ENCODE data around the gene AKAP13. TPM values are rescaled to one million over a fixed set of nuclear protein-coding genes. Genes with fewer than 3 reads are reported as not detected.

AKAP13 gene
- total RNA-seq, 1 experiment from 2014 or later: 49.6 TPM

- no peaks in the 10 kb centered on the region for H3K9me3 Mint-ChIP-seq (ENCODE audit: unreplicated experiment)
- H3K4me3 Mint-ChIP-seq (ENCODE audit: unreplicated experiment): no peak overlapping the region
- Histone ChIP-seq H3K27me3 (replicated peaks; ENCODE audit: control insufficient read depth, insufficient read depth, low read length) (no peaks in the 10 kb centered on the region), H3K4me3 (ENCODE audit: low read depth, low read length) (no peak overlapping the region), H3K36me3 (ENCODE audit: control insufficient read depth, insufficient read depth, low read length) (no peaks in the 10 kb centered on the region), H3K4me1 (peaks cover 11% of the 10 kb centered on the region), H3K9me3 (no peaks in the 10 kb centered on the region)
- no peak for DNase-seq
- ChIA-PET CTCF (no interaction called here), POLR2A (no interaction called here)
- no peak overlapping the region for H3K27ac Mint-ChIP-seq (ENCODE audit: unreplicated experiment)
- BruUV-seq (replicated peaks): no TSS peak
- H3K4me1 Mint-ChIP-seq (ENCODE audit: low read depth, unreplicated experiment): peaks cover 10% of the 10 kb centered on the region
- H3K36me3 Mint-ChIP-seq (ENCODE audit: insufficient read depth, unreplicated experiment): peaks cover 10% of the 10 kb centered on the region
- no peaks in the 10 kb centered on the region for H3K27me3 Mint-ChIP-seq (ENCODE audit: insufficient read depth, unreplicated experiment)
- no peak for TF ChIP-seq CTCF (IDR thresholded peaks at IDR 0.05; ENCODE audit: insufficient read depth in 1 of 2, low read depth in 1 of 2, low read length in 1 of 2, severe bottlenecking in 1 of 2, unreplicated experiment in 1 of 2)
- intact Hi-C loops (cut with micrococcal nuclease; ENCODE audit: unreplicated experiment): no loop called here
Measured at GRCh38 chr15:85614059-85614458, 233.7 kb downstream of the AKAP13 start.

GRCh38 chr15:85615930-85616329 is 235.5 kb downstream of the AKAP13 start:
- intact Hi-C loops (cut with micrococcal nuclease; ENCODE audit: unreplicated experiment): loop anchor here (1.0 kb wide), 2 partner anchors 92 to 130 kb away; no protein-coding TSS in a partner anchor
- no peaks in the 10 kb centered on the region for H3K27me3 Mint-ChIP-seq (ENCODE audit: insufficient read depth, unreplicated experiment)
- no TSS peak for BruUV-seq (replicated peaks)
- Histone ChIP-seq H3K9me3 (no peaks in the 10 kb centered on the region), H3K4me3 (ENCODE audit: low read depth, low read length) (no peak overlapping the region), H3K4me1 (peaks cover 8% of the 10 kb centered on the region), H3K36me3 (ENCODE audit: control insufficient read depth, insufficient read depth, low read length) (no peaks in the 10 kb centered on the region), H3K27me3 (replicated peaks; ENCODE audit: control insufficient read depth, insufficient read depth, low read length) (no peaks in the 10 kb centered on the region)
- peak in 1 of 2 experiments; percentile 57 for DNase-seq
- no peak overlapping the region for H3K4me3 Mint-ChIP-seq (ENCODE audit: unreplicated experiment)
- ChIA-PET POLR2A (no interaction called here), CTCF (no interaction called here)
- no peak overlapping the region for H3K27ac Mint-ChIP-seq (ENCODE audit: unreplicated experiment)
- peaks cover 9% of the 10 kb centered on the region for H3K36me3 Mint-ChIP-seq (ENCODE audit: insufficient read depth, unreplicated experiment)
- H3K4me1 Mint-ChIP-seq (ENCODE audit: low read depth, unreplicated experiment): peaks cover 10% of the 10 kb centered on the region
- TF ChIP-seq CTCF (IDR thresholded peaks at IDR 0.05; ENCODE audit: insufficient read depth in 1 of 2, low read depth in 1 of 2, low read length in 1 of 2, severe bottlenecking in 1 of 2, unreplicated experiment in 1 of 2): peak; percentile 57 to 72
- no peaks in the 10 kb centered on the region for H3K9me3 Mint-ChIP-seq (ENCODE audit: unreplicated experiment)

GRCh38 chr15:85616549-85617110 is 236.2 kb downstream of the AKAP13 start:
- no peaks in the 10 kb centered on the region for H3K36me3 ChIP-seq (ENCODE audit: control insufficient read depth, insufficient read depth, low read length)
- no peaks in the 10 kb centered on the region for H3K27me3 ChIP-seq (replicated peaks; ENCODE audit: control insufficient read depth, insufficient read depth, low read length)
- intact Hi-C loops (cut with micrococcal nuclease; ENCODE audit: unreplicated experiment): loop anchor here (1.0 kb wide), 1 partner anchor 92 kb away; no protein-coding TSS in a partner anchor
- no peak for DNase-seq
- H3K4me3 Mint-ChIP-seq (ENCODE audit: unreplicated experiment): no peak overlapping the region
- TF ChIP-seq CTCF (IDR thresholded peaks at IDR 0.05; ENCODE audit: insufficient read depth in 1 of 2, low read depth in 1 of 2, low read length in 1 of 2, severe bottlenecking in 1 of 2, unreplicated experiment in 1 of 2): no peak
- peaks cover 2% of the 10 kb centered on the region for H3K36me3 Mint-ChIP-seq (ENCODE audit: insufficient read depth, unreplicated experiment)
- ChIA-PET CTCF (no interaction called here), POLR2A (no interaction called here)
- H3K27me3 Mint-ChIP-seq (ENCODE audit: insufficient read depth, unreplicated experiment): no peaks in the 10 kb centered on the region
- H3K27ac Mint-ChIP-seq (ENCODE audit: unreplicated experiment): no peak overlapping the region
- no peak overlapping the region for H3K4me3 ChIP-seq (ENCODE audit: low read depth, low read length)
- peaks cover 8% of the 10 kb centered on the region for H3K4me1 ChIP-seq
- no TSS peak for BruUV-seq (replicated peaks)
- no peaks in the 10 kb centered on the region for H3K9me3 ChIP-seq
- H3K9me3 Mint-ChIP-seq (ENCODE audit: unreplicated experiment): no peaks in the 10 kb centered on the region
- peaks cover 3% of the 10 kb centered on the region for H3K4me1 Mint-ChIP-seq (ENCODE audit: low read depth, unreplicated experiment)
